GM18951 (cell line): ENCODE results near the gene TRIOBP.
"Not testable (repeated sequence)": the region's sequence is repeated elsewhere in the genome, so short reads cannot be mapped to it uniquely, and the experiment has no call there.

Experiments used
- POLR2A ChIP-seq: IDR thresholded peaks from 4 replicates; pipeline ENCODE4 v1.6.1; 2011; ENCODE audit warnings: mild to moderate bottlenecking; ENCODE audit not compliant: insufficient read length, insufficient read depth; ENCODE audit errors: extremely low read depth
- in situ Hi-C: fragments of 300-500 bp; cut with MboI; formaldehyde crosslinking; loops from one replicate; pipeline ENCODE4 v1.12.0; 2022; ENCODE audit warnings: low sequenced_read_pairs, mixed read lengths, inconsistent platforms; ENCODE audit not compliant: unreplicated experiment

TRIOBP gene

GRCh38 chr22:37696657-37697537 is at the start of gene TRIOBP:
TSS of gene TRIOBP (plus strand) at chr22:37697048. CDS start at chr22:37701366, 4,318 bp downstream.
- no peak for TF ChIP-seq POLR2A
- in situ Hi-C loops, result no loop called here

GRCh38 chr22:37647317-37647716 is 49.5 kb upstream of the TRIOBP start:
- no peak for TF ChIP-seq POLR2A
- in situ Hi-C loops, result no loop called here

- in situ Hi-C loops, result no loop called here
These were observed 48.9 kb upstream of the TRIOBP start for GRCh38 chr22:37647928-37648327.

GRCh38 chr22:37650463-37651136 is 46.2 kb upstream of the TRIOBP start:
- in situ Hi-C loops, result no loop called here
- no peak for TF ChIP-seq POLR2A

More at GRCh38 chr22:37647928-37648327, 48.9 kb upstream of the TRIOBP start:
- TF ChIP-seq POLR2A, result no peak

GRCh38 chr22:37654563-37655251 is 42.1 kb upstream of the TRIOBP start:
- in situ Hi-C loops, result no loop called here
- no peak for TF ChIP-seq POLR2A

GRCh38 chr22:37655252-37655563 is 41.6 kb upstream of the TRIOBP start:
- TF ChIP-seq POLR2A, result no peak
- in situ Hi-C loops, result no loop called here

GRCh38 chr22:37656583-37656982 is 40.3 kb upstream of the TRIOBP start:
- in situ Hi-C loops, result not testable (repeated sequence)

GRCh38 chr22:37657590-37658132 is 39.2 kb upstream of the TRIOBP start:
- in situ Hi-C loops, result no loop called here
- TF ChIP-seq POLR2A, result no peak

GRCh38 chr22:37658133-37659065 is 38.4 kb upstream of the TRIOBP start, which contains the start of gene PDXP:
TSS of gene PDXP (plus strand) at chr22:37658723. CDS start at chr22:37658783, 60 bp downstream.
- TF ChIP-seq POLR2A, result peak; percentile 92
- in situ Hi-C loops, result no loop called here

- in situ Hi-C loops, result no loop called here
These were observed 37.6 kb upstream of the TRIOBP start for GRCh38 chr22:37659066-37659896.

GRCh38 chr22:37659897-37660708 is 36.7 kb upstream of the TRIOBP start:
- TF ChIP-seq POLR2A, result no peak
- in situ Hi-C loops, result no loop called here

More at GRCh38 chr22:37659066-37659896, 37.6 kb upstream of the TRIOBP start:
- TF ChIP-seq POLR2A, result no peak

GRCh38 chr22:37660709-37661045 is 36.2 kb upstream of the TRIOBP start:
- in situ Hi-C loops, result no loop called here

More at GRCh38 chr22:37660709-37661045, 36.2 kb upstream of the TRIOBP start:
- no peak for TF ChIP-seq POLR2A
